HG02798 (cell line): ENCODE measurements around the gene EIF3B.
"Not testable (repeated sequence)": the region's sequence is repeated elsewhere in the genome, so short reads cannot be mapped to it uniquely, and the experiment has no call there.

ENCODE experiments used
- ATAC-seq: cut with Tn5 transposase; IDR thresholded peaks from one replicate; pipeline ENCODE4 v1.9.1; 2021; ENCODE audit warnings: mild to moderate bottlenecking; ENCODE audit not compliant: unreplicated experiment, poor library complexity

Gene EIF3B

DNA sequence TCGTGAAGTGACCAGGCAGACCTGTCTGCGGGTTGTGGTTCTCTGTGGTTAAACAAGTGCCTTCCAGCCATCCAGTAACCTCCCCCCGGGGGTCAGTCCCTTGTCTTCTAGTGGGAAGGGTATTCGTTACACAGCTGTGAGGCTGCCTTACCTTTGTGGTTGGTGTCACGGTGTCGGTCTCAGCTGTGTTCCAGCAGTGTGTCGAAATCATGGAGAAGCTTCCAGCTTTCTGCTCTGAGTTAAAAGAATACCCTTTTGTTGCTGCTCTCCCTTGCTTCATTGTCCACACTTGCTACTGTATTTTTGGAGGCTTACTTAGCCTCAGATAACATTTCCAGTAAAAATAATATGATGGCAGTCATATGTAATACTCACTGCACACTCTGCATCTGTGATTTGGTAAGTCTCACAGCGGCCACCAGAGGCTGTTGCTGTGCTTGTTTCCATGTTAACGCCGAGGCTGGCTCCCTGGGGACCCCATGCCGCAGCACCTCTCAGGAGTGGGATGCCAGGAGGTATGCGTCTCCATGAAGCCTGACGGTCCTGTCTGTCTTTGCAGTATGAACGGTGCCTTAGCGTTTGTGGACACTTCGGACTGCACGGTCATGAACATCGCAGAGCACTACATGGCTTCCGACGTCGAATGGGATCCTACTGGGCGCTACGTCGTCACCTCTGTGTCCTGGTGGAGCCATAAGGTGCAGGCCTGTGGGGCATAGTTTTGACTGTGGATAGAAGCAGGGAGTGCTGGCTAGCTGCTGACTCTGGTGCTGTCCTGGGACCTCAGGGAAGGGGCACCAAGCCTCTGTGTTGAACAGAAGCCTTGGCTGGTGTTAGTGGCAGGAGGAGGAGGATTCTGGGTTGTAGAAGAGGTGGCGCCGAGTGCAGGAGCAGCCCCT is 20.5 kb downstream of the EIF3B start:
- no peak for ATAC-seq

DNA sequence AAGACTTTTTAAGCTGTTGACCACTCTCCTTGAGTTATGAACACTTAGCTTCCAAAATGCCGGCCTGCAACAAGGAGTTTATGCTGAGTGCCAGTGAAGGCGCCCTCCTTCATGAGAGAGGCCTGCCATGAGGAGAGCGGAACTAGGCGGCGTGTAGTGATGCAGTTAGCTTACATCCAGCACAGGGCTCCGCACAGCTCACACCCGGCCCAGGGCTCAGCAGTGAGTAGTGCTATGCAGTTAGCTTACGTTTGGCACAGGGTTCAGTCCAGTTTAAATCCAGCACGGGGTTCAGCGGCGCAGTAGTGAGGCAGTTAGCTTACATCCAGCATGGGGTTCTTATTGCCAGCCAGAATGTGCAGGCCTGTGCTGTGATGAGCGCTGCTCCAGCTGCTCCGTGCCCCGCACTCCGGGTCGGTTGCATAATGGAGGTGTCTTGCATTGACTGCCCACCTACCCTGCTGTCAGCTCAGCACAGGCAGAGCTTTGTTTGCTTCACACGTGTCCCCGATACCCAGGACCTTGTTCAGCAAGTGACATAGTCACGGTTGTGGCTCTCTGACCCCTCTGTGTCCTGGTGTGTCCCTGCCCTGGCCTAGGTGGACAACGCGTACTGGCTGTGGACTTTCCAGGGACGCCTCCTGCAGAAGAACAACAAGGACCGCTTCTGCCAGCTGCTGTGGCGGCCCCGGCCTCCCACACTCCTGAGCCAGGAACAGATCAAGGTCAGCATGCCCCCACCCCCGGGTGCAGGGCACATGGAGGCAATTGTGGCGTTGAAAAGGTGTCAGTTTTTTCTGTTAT is 21.9 kb downstream of the EIF3B start:
- no peak for ATAC-seq

DNA sequence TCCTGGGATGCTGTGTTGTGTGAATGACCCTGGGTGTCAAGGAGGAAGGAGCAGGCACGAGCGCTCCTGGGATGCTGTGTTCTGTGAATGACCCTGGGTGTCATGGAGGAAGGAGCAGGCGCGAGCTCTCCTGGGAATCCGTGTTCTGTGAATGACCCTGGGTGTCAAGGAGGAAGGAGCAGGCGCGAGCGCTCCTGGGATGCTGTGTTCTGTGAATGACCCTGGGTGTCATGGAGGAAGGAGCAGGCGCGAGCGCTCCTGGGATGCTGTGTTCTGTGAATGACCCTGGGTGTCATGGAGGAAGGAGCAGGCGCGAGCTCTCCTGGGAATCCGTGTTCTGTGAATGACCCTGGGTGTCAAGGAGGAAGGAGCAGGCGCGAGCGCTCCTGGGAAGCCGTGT is 22.9 kb downstream of the EIF3B start:
- not testable (repeated sequence) for ATAC-seq

DNA sequence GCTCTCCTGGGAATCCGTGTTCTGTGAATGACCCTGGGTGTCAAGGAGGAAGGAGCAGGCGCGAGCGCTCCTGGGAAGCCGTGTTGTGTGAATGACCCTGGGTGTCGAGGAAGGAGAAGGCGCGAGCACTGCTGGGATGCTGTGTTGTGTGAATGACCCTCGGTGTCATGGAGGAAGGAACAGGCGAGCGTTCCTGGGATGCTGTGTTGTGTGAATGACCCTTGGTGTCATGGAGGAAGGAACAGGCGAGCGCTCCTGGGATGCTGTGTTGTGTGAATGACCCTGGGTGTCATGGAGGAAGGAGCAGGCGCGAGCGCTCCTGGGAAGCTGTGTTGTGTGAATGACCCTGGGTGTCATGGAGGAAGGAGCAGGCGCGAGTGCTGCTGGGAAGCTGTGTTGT is 23.5 kb downstream of the EIF3B start:
- not testable (repeated sequence) for ATAC-seq

DNA sequence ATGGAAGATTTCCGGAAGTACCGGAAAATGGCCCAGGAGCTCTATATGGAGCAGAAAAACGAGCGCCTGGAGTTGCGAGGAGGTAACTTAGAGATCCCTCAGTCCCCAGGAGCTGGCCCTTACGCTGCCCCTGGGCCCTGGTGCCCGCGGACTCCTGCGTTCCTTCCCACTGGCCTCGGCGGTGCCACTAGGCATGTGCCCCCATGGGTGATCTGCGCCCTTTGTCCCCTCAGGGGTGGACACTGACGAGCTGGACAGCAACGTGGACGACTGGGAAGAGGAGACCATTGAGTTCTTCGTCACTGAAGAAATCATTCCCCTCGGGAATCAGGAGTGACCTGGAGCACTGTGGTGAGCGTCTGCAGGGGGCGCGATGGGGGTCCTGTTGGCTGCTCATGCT is 24.5 kb downstream of the EIF3B start:
- ATAC-seq = no peak

DNA sequence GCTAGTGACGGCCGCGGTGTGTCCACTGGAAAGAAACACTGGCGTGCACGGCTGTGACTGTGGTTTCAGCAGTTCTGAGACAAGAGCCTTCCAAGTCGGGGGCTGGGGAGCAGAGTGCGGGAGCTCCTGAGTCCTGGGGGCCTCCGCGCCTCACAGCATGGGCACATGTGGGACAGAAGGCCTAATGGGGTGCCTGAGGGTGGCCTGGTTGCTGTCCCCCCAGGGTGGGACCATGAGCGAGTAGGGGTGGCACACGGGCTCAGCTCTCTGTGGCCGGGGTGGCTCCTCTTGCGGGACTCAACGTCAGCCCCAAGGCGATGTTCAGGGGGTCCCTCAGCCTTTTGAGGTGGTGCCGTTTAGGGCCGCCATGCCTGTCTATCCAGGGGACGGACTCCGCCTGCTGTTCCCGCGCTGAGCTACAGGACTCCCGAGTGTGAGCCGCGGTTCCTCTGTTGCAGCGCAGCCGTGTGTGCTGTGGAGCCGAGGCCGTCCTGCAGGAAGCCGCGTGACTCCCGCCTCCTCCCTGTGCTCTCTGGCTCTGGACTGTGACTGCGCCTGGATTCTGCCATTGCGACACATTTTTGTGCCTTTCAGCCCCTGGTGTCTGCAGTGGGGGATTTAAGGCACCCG is 25.3 kb downstream of the EIF3B start:
- no peak for ATAC-seq

DNA sequence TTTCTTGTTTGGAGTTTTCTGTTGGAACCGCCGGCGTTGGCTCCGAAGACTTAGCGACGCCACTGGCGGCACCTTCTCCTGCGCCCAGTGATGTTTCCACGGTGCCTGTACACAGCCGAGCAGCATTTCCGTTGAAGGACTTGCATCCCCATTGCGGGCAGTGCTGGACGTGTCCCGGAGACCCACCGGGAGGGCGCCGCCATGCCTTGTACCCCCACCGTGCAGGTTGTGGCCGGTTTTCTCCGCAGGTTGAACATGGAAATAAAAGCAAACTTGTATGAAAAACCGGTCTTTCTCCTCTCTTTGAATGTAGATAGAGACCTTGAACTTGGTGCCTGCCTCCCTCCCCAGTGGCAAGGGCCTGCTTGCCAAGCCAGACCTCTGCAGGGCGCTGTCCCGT is 25.8 kb downstream of the EIF3B start:
- ATAC-seq = no peak

DNA sequence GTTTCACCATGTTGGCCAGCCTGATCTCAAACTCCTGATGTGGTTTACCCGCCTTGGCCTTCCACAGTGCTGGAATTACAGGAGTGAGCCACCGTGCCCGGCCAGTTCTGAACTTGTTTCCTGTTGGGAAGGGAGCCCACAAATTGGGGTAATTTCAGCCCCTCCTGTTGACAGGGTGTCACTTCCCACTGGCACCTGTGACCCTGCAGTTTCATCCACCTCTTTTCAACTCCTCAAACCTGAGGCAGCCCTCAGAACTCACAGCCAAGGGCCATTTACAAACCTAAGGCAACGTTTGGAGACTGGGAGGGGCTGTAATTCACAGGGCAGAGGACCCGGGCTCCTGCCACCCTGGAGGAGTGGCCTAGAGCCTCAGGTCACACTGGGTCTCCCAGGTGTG is 26.6 kb downstream of the EIF3B start:
- ATAC-seq = no peak

DNA sequence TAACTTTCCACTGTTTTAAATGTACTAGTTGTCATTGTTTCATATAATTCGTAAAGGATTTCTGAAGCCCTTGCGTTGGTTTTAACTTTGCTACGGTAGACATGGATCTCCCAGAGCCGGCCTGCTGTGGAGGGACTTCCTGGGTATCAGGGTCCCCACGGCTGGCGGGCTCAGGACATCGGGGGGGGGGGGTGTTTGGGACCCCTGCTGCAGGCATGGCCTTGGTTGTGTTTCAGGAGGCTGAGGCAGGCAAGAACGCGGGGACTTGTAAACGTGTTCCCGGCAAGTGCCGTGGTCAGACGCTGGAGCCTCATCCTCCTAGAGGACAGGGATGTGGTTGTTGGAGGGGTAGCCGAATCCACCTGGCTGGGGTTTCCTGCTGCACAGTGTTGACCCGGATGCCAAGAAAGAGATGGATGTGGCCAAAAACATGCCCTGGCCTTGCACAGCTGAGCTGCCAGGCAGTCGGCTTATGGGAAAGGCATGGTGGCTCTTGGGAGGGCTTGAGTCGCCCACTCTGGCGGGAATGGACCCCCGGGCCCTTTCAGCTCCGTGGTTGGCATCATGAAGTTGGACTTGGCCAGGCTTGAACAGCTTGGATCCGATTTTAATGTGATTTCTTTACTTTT is 27.4 kb downstream of the EIF3B start:
- no peak for ATAC-seq

DNA sequence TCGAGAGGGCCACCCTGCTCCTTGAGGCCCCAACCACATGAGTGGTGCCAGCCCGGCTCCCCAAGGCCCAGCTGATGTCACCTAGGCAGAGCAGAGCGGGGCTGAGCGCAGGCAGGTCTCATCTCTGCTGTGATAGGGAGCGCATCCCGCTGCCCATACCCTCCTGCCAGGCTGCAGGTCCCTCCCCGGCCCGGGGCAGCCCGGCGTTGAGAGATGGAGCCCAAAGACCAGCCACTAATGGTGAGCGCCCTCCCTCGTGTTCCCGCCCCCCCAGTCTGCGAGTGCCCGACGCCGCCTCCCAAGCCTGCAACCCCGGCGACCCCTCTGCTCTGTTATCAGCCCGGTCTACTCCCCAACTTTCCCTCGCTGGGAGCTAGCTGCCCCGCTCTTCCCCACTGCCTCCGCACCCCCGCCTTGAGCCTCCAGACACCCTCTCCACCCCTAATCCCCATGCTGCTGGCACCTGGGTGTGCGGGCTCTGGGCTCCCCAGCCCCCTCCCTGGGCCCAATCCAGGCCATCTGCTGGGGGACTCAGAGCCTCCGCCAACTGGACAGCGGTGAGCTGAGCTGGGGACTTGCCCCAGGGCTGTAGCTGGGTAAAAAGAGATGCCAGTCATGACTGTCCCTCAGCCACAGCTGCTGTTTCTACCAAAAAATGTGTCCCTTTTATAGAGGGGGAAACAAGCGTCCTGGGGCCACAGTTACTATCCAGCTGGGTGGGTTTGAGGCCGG is 29.1 kb downstream of the EIF3B start:
- no peak for ATAC-seq

DNA sequence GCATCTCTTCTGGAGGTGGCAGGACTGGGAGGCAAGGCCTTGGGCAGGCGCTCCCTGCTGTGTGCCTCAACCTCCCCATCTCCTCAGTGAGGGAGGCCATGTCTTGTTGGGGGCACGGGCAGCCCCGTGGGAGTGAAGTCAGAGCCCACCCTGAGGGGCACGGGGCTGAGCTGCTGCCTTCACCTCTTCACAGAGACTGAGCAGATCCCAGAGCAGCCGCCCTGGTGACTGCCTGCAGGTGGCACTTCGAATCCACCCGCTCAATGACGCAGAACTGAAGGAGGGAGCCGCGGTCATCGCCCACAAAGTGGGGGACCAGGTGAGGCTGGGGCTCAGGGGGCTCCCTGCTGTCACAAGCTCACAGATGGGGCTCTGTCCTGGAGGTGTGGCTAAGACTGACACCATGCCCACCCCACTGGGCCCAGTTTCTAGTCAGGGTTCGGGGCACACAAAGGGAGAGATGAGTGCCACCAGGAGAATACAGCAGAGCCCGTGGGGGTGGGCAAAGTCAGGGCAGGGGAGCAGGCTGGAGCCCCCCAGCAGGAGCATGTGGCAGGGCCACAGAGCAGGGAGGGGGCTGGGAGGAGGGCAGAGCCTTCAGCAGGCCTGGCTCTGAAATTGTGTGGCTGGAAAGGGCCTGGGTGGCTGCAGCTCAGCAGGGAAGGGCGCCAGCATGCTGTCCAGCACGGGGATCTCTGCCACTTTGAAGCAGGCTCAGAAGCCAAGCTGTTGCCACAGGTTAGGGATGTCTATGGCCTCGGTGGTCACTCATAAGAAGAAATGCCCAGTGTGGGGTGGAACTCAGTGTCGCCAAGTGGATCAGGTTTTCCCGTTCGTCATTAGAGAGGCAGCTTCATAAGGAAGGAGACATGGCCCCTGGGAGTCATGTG is 30.0 kb downstream of the EIF3B start:
- no peak for ATAC-seq

DNA sequence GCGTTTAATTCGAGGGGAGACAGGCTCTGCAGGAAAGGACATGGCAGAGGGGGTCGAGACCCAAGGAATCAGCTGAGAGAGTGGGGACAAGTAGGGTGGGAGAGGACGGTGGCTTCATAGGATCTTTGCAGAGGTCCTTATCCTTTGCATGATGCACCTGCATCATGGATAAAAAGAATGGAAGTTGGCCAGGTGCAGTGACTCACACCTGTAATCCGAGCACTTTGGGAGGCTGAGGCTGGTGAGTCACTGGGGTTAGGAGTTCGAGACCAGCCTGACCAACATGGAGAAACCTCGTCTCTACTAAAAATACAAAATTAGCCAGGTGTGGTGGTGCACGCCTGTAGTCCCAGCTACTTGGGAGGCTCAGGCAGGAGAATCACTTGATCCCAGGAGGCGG is 31.5 kb downstream of the EIF3B start:
- ATAC-seq = not testable (repeated sequence)

DNA sequence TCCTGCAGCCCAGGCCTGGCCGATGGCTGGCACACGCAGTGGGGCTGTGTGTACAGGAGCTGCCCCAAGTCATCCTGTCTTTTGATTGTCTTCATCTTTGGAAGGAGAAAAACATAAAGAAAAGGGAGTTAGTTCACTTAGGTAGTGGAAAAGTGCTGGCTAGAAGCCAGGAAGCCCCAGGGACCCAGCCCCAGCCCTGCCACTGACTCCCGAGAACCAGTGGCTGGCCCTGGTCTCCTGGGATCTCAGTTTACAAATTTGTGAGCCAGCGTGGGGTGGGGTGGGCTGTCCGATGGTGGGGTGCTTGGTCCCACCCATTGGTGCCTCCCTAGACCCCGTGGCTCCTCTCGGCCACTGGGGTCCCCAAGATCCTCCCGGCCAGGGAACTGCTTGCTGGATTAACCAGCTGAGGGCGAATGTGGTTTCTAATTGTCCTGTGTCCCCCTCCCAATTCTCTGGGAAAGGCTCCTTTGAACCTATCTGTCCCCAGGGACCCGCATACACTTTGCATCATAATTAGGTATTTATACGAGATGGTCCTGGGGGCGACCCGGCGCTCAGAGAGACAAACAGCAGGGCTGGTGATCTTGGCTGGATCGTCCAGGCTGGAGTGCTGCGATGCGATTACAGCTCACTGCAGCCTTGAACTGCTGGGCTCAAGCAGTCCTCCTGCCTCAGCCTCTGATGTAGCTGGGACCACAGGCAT is 32.5 kb downstream of the EIF3B start:
- ATAC-seq = no peak

DNA sequence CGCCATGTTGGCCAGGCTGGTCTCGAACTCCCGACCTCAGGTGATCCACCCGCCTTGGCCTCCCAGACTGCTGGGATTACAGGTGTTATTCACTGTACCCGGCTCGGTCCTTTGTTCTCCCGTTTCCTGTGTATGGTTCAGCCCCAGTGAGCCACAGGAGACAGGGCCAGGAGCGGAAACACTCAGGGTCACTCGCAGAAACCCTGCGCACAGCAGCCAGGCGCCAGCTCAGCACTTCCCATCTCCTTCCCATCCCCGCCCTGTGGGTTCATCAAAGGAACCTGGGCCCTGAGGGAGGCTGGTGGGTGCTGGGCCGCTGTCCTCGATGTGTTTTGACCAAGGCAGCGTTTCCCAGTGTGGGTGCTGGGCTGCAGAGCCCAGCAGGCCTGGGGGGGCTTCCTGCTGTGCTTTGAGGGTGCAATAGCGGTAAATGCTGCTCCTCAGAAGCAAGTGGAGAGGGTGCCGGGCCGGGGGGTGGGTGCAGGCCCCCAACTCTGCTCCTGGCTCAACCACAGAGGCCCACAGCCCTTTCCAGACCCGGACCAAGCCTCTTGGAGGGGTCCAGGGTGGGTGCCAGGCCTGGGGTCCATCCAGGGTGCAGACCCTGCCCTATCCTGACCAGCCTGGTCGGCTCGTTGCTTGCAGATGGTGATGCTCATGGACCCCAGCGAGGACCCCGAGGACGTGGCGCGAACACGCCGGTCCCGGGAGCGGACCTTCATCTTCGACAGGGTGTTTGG is 33.4 kb downstream of the EIF3B start:
- no peak for ATAC-seq

DNA sequence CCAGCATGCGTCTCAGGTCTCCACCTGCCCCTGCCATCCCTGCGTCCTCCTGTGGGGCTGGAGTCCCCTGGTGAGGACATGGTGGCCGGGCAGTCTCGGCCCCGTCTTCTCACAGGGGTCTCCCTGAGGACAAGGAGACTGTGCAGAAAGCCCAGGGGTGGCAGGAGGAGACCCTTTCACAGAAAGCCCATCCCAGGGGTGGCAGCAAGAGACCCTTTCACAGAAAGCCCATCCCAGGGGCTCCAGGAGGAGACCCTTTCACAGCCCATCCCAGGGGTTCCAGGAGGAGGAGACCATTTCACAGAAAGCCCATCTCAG is 34.0 kb downstream of the EIF3B start:
- no peak for ATAC-seq

DNA sequence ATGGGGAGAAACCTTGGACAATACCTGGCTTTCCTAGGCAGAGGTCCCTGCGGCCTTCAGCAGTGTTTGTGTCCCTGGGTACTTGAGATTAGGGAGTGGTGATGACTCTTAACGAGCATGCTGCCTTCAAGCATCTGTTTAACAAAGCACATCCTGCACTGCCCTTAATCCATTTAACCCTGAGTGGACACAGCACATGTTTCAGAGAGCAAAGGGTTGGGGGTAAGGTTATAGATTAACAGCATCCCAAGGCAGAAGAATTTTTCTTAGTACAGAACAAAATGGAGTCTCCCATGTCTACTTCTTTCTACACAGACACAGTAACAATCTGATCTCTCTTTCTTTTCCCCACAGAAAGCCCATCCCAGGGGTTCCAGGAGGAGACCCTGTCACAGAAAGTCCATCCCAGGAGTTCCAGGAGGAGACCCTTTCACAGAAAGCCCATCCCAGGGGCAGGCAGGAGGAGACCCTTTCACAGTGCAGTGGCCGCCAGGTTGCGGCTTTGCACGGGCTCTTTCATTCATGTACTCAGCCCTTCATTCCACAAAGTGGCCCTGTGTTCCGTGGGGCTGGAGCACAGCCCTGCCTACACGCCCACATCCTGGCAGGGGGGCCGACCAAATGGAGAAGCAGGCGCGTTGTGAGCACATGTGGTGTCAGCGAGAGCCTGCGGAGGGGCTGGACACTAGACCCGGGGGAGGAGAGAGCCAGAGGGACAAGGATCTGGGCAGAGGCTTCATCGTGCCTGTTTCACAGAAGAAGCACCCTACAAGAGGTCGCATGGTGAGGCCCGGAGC is 35.6 kb downstream of the EIF3B start:
- ATAC-seq = not testable (repeated sequence)

DNA sequence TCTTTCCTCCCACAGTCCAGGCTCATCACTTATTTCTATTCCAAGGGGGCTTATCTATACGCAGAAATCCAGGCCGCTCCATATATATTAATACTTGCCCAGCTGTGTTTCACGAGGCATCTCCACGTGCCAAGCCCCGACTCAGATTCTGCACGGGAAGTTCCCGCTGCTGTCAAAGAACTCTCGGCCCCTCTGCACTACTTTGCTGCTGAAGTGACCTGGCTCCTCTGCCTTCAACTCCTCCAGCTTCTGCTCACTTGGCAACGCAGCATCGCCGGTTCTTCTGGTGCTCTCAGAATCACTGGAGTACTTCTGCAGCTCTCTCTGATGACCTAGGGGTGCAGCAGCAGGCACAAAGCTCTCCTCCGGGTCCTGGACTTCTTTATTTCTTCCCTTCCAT is 39.1 kb downstream of the EIF3B start:
- no peak for ATAC-seq
